Measurements from ENCODE around the gene UVRAG. TPM values are rescaled to one million over a fixed set of nuclear protein-coding genes. Genes with fewer than 3 reads are reported as not detected.

UVRAG gene
- total RNA-seq, 1 donor from 2014 or later = 45.2 TPM

DNA sequence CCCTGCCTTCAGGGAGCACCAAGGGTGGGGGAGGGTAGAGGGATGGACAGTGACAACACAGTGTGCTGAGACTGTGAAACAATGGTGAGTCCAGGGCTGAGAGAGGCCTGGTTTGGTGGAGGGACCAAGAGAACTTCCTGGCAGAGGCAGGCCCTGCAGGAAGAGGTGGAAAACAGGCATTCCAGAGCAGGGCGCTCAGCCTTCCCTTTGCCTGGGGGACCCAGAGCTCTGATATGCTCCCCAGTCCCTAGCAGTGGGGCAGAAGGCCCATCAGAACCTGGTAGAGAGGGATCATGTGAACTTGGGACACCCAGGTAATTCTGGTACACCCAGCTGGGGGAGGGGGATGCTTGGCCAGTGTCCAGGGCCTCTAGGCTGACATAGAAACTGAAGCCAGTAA, 17.2 kb upstream of the UVRAG start:
- intact Hi-C loops (cut with DNase I) = no loop called here
- H3K4me1 ChIP-seq = no peaks in the 10 kb centered on the region
- no peaks in the 10 kb centered on the region for H3K27me3 ChIP-seq
- H3K27ac ChIP-seq = no peak overlapping the region
- H3K9me3 ChIP-seq = no peaks in the 10 kb centered on the region
- H3K36me3 ChIP-seq = no peaks in the 10 kb centered on the region
- DNase-seq (ENCODE audit: low spot score in 2 of 2) = no peak
- TF ChIP-seq, protein P1, sequence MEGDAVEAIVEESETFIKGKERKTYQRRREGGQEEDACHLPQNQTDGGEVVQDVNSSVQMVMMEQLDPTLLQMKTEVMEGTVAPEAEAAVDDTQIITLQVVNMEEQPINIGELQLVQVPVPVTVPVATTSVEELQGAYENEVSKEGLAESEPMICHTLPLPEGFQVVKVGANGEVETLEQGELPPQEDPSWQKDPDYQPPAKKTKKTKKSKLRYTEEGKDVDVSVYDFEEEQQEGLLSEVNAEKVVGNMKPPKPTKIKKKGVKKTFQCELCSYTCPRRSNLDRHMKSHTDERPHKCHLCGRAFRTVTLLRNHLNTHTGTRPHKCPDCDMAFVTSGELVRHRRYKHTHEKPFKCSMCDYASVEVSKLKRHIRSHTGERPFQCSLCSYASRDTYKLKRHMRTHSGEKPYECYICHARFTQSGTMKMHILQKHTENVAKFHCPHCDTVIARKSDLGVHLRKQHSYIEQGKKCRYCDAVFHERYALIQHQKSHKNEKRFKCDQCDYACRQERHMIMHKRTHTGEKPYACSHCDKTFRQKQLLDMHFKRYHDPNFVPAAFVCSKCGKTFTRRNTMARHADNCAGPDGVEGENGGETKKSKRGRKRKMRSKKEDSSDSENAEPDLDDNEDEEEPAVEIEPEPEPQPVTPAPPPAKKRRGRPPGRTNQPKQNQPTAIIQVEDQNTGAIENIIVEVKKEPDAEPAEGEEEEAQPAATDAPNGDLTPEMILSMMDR (IDR thresholded peaks at IDR 0.05) = no peak
- no peak overlapping the region for H3K4me3 ChIP-seq

DNA sequence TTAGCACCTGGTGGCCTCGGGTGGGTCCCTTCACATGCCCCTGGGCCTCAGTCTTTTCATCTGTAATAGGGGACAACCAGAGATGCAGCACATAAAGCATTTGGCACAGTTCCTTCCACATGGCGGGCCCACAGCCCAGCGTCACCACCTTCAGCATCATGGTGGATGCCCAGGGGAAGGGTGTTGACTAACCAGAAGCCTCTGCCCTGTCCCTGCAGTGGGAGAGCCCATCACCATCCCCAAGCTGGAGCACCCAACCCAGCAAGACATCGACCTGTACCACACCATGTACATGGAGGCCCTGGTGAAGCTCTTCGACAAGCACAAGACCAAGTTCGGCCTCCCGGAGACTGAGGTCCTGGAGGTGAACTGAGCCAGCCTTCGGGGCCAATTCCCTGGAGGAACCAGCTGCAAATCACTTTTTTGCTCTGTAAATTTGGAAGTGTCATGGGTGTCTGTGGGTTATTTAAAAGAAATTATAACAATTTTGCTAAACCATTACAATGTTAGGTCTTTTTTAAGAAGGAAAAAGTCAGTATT, 14.8 kb upstream of the UVRAG start:
- Histone ChIP-seq H3K27me3 (no peaks in the 10 kb centered on the region), H3K4me3 (no peak overlapping the region), H3K4me1 (no peaks in the 10 kb centered on the region), H3K36me3 (no peaks in the 10 kb centered on the region), H3K9me3 (no peaks in the 10 kb centered on the region), H3K27ac (no peak overlapping the region)
- TF ChIP-seq, protein P1 (IDR thresholded peaks at IDR 0.05) = no peak
- intact Hi-C loops (cut with DNase I) = loop anchor here (10.0 kb wide), 1 partner anchor 525 kb away; no protein-coding TSS in a partner anchor
- DNase-seq (ENCODE audit: low spot score in 2 of 2) = no peak

DNA sequence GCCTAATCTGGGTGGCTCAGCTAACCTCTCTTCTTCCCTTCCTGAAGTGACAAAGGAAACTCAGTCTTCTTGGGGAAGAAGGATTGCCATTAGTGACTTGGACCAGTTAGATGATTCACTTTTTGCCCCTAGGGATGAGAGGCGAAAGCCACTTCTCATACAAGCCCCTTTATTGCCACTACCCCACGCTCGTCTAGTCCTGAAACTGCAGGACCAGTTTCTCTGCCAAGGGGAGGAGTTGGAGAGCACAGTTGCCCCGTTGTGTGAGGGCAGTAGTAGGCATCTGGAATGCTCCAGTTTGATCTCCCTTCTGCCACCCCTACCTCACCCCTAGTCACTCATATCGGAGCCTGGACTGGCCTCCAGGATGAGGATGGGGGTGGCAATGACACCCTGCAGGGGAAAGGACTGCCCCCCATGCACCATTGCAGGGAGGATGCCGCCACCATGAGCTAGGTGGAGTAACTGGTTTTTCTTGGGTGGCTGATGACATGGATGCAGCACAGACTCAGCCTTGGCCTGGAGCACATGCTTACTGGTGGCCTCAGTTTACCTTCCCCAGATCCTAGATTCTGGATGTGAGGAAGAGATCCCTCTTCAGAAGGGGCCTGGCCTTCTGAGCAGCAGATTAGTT, 14.2 kb upstream of the UVRAG start:
- Histone ChIP-seq H3K36me3 (no peaks in the 10 kb centered on the region), H3K4me1 (no peaks in the 10 kb centered on the region), H3K27me3 (no peaks in the 10 kb centered on the region), H3K27ac (no peak overlapping the region), H3K4me3 (no peak overlapping the region), H3K9me3 (no peaks in the 10 kb centered on the region)
- intact Hi-C loops (cut with DNase I) = loop anchor here (10.0 kb wide), 1 partner anchor 524 kb away; no protein-coding TSS in a partner anchor
- TF ChIP-seq, protein P1 (IDR thresholded peaks at IDR 0.05) = no peak
- no peak for DNase-seq (ENCODE audit: low spot score in 2 of 2)

DNA sequence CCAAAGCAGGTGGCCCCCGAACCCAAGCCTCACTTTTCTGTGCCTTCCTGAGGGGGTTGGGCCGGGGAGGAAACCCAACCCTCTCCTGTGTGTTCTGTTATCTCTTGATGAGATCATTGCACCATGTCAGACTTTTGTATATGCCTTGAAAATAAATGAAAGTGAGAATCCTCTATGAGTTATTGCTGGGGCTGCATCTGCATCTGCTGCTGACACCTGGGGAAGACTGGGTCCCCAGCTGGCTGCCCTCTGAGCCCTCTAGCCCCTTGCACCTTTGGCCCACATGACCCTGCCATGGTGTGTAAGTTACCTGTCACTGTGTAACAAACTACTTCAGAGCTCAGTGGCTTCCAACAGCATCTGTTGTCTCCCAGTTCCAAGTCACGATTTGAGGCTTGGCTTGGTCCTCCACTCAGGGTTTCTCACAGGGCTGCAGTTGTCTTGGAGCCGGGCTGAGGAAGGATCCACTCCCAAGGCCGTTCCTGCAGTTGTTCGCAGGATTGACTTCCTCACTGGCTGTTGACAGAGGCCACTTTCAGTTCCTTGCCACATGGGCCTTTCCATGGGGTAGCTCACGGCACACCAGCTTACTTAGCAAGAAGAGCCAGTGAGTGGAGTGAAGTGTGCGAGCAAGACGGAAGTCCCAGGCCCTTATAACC, 13.5 kb upstream of the UVRAG start:
- Histone ChIP-seq H3K4me3 (no peak overlapping the region), H3K27me3 (no peaks in the 10 kb centered on the region), H3K36me3 (no peaks in the 10 kb centered on the region), H3K4me1 (no peaks in the 10 kb centered on the region), H3K9me3 (no peaks in the 10 kb centered on the region), H3K27ac (no peak overlapping the region)
- no peak for DNase-seq (ENCODE audit: low spot score in 2 of 2)
- intact Hi-C loops (cut with DNase I) = loop anchor here (2.0 to 10.0 kb wide), 2 partner anchors 351 to 523 kb away; no protein-coding TSS in a partner anchor
- TF ChIP-seq, protein P1 (IDR thresholded peaks at IDR 0.05) = no peak

DNA sequence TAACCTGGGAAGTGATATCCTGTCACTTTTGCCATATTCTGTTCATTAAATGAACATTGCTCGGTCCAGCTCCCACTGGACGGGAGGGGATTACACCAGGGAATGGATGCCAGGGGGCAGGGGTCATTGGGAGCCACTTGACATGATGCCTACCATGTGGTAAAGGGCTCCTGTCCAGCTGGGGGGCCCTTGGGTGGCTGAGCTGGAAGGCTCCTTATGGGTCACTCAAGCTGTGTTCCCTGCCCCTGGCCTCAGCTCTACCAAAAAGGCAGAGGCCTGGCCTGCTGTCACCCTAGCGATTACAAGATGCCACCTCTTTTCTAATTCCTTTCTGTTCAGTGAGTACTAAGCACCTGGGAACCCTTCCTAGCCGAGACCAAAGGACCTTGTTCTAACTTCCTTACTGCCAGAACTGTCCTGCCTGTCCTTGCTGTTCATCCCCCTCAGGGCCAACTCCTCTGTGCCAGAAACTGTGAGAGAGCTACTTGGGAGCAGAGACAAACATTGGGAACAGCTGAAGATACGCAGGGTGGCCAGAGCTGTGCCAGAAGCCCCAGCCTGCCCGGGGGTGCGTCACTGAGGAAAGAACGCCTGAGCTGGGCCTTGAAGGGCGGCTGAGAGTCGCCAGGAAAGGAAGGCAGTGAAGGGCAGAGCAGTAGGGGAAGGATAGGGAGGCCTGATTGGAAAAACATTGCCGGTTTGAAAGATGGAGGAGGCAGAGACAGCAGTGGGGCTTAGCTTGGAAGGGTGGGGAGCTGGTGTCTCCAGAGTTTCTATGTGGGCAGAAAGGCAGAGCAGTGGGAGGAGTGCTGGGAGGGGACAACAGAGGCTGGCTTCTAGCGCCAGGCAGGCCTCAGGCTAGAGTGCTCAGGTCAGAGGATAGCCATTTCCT, 12.7 kb upstream of the UVRAG start:
- H3K27ac ChIP-seq = no peak overlapping the region
- intact Hi-C loops (cut with DNase I) = loop anchor here (2.0 to 10.0 kb wide), 2 partner anchors 351 to 523 kb away; no protein-coding TSS in a partner anchor
- H3K36me3 ChIP-seq = no peaks in the 10 kb centered on the region
- no peaks in the 10 kb centered on the region for H3K27me3 ChIP-seq
- no peak overlapping the region for H3K4me3 ChIP-seq
- H3K9me3 ChIP-seq = no peaks in the 10 kb centered on the region
- TF ChIP-seq, protein P1 (IDR thresholded peaks at IDR 0.05) = no peak
- no peaks in the 10 kb centered on the region for H3K4me1 ChIP-seq
- DNase-seq (ENCODE audit: low spot score in 2 of 2) = no peak

Data from ascending aorta (tissue), 2 donors.